Stimulated activated CD8-positive, alpha-beta memory T cell treated with anti-CD3 and anti-CD28 coated beads, Interleukin-15, amount 100 ng/mL, for 4 hours (primary cell): Measurements from ENCODE around the gene EGFLAM.

Experiments used
- DNase-seq, 2 donors: peaks; one replicate each; pipeline ENCODE4 v3.0.0-alpha.2; 2020; ENCODE audit warnings: low read depth in 2 of 2

The EGFLAM gene

DNA sequence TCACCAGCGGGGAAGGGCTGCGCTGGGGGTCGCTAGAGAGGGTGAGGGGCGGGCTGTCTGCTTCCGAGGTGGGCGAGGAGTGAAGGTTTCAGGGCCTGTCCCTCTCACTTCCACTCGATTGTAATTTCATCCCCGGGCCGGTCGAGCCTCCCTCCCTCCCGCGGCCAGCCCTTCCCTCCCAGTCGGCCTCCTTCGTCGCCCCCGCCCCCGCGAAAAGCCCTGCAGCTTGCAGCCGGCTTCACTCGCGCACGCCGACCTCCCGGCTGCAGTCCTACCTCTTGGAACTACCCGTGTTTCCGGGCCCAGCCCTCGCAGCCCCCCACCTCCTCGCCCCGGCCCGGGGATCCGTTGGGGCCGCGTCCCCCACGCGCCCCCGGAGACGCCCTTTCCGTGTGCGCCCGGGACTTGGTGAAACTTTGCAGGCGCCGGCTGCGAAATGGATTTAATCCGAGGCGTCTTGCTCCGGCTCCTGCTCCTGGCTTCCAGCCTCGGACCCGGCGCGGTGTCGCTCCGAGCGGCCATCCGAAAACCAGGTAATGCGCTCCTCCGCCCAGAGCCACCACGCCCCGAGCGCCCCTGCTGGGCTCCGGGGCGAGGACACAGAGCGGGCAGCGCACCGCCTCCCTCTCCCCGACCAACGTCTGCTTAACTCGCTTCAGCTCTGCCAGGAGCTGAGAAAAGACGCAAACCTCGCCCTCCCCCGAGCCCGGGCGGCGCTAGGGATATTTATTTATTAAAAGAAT is at the start of gene EGFLAM:
Gene EGFLAM (plus strand): TSS at position 241 of the 743 bp plus-strand sequence. CDS start 196 bp downstream, at position 437.
- no peak for DNase-seq

DNA sequence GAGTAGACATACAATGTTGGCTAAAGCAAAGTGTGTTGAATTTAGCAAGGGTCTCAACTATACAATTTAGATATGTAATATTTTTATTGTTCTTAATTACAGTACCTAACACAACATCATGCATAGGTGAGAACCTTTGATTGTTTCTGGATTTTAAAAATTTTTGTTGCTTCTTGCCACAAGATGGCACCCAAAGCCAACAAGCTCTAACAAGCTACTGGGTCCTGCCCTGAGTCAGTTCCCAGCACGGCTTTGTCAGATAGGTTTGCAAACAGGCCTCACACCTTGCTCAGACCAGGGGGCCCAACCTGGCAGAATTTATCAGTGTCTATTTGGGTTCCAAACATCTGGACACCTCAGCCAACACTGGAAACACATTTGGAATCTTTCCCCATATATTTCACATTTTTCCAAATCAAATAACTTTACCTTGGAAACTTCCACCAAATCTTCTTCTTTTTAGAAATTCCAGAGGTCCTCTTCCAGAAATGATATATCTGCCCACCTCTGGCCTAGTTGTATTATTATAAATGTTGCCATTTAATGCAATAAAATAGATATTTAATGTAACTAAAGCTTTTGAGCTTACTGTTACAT is 49.5 kb upstream of the EGFLAM start:
- no peak for DNase-seq

DNA sequence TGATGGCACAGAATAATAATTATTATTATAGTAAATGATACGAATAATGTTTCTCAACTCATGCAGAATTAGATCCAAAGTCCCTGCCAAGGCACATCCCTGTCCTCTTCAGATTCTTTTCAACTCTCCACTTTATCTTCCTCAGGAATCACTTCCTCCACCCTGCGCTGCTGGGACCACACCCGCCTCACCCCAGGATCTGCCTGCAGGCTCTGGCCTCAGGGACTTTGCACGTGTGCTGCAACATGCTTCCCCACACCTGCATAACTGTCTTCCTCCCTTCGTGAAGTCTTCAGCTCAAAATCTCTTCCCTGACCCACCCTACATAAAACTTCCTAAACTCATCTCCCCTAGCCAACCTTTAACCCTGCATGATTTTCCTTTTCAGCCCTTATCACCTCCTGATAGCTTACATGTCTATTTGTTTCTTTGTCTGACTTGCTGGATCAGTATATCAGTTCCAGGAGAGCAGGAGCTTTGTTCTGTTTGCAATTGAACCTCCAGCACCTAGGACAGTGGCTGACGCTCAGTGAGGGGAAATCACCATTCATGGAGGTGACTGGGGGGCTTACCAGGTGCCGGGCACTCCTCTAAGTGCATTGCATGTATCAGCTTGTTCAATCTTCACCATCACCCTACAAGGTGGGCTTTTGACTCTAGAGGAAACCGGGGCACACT is 47.5 kb upstream of the EGFLAM start:
- no peak for DNase-seq

DNA sequence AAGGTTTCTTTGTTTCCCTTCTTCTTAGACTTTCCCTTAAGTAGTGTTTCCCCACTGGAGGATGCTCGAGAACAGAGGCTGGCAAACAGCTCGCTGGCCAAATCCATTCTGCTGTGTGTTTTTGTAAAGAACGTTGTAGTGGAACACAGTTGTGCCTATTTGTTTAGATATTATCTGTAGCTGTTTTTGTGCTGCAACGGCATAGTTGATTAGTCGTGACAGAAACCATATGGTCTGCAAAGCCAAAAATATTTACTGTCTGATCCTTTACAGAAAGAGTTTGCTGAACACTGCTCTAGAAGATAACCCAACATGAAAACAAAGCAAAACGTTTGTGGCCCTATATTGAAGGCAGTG is 47.0 kb upstream of the EGFLAM start:
- DNase-seq, result no peak

DNA sequence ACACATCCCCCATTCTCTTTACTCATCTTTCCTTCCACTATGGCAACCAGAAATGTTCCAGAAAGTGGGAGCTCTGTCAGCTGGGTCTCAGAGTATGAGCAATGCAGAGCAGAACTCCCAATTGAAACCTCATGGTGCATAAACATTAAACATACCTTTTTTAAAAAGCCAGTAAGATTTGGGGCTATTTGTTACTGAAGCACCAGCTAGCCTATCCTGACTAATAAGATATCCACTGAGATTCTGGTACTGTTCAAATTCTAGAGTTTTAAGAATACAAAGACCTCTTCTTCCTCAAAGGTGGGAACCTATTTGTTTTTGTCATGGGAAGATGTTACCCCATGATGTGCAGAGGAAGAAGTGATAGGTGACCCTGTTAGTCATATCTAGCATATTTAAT is 46.1 kb upstream of the EGFLAM start:
- no peak for DNase-seq

- DNase-seq, result no peak
Measured at GRCh38 chr5:38226091-38226490, 32.3 kb upstream of the EGFLAM start.

GRCh38 chr5:38228914-38229313 is 29.4 kb upstream of the EGFLAM start:
- no peak for DNase-seq

GRCh38 chr5:38234737-38235136 is 23.6 kb upstream of the EGFLAM start:
- no peak for DNase-seq

GRCh38 chr5:38237681-38238080 is 20.7 kb upstream of the EGFLAM start:
- DNase-seq, result no peak

DNA sequence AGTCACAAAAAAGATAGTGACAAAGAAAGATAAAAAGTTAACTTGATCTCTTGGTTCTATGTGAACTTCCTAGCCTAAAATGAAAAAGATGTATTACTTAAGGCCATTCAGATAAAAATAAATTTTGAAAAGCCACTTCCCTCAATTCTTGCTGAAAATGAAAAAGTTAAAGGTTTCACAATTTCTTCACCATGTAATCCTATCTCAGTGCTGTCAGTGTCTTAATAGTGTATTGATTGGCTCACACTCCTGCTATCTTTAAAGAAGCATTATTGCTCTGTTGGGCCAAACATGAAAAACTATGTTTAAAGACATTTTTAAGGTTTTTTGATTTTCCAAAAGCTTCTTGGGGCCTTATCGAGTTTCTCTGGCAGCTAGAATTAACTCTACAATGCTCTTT is 18.1 kb upstream of the EGFLAM start:
- DNase-seq, result no peak

GRCh38 chr5:38241655-38242054 is 16.7 kb upstream of the EGFLAM start:
- no peak for DNase-seq

- DNase-seq, result no peak
Measured at GRCh38 chr5:38245307-38245706, 13.1 kb upstream of the EGFLAM start.

DNA sequence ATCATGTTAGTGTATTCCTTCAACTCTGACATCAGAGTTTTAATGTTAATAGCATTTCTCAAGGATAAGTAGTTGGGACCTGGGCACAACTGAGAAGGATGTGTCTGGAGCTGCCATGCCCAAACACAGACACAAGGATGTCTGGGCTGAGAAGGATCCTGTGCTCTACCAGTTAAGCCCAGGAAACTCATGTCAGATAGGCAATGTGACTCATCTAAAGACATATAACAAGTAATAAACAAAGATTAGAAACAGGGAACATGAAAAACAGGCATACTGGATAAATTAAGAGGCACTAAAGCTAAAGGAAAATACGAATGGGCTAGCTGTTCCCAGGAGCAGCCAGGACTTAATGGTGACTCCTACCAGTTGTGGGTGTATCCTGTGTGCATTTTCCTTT is 9.1 kb upstream of the EGFLAM start:
- DNase-seq, result no peak

DNA sequence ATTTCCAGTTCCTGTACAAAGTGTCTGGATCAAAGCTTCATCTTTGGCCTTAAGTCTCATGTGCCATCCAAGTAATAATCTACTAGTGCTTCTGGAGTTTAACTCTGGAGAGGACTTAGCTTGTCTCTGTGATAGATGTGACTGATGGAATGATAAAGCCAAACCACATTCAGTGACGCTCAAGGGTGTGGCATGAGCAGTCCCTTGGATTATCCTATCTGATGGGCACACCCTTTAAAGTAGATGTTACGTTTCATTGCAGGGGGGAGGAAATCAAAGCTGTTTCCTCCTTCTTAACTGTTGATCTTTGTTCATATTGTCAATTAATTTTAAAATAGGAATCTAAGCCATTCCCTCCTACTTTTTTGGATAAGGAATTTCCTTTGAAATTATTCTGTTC is 8.5 kb upstream of the EGFLAM start:
- no peak for DNase-seq

- DNase-seq, result no peak
Measured at GRCh38 chr5:38250763-38251448, 7.5 kb upstream of the EGFLAM start.

GRCh38 chr5:38253759-38254158 is 4.6 kb upstream of the EGFLAM start:
- DNase-seq, result no peak

- DNase-seq, result no peak
Measured at GRCh38 chr5:38257308-38258041, 884 bp upstream of the EGFLAM start.

DNA sequence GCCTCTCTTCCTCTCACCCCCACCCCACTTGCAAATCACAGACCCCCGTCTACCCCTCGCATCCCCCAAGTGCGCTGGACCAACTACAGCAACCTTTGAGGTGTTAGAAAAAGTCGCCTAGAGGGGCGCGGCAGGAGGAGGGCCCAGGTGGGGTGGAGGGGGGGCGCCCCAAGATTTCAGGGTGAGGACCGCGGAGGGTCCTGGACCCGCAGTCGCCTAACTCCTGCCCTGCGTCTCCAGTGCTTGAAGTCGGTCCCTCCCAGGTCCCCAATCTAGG is 379 bp upstream of the EGFLAM start:
- no peak for DNase-seq

DNA sequence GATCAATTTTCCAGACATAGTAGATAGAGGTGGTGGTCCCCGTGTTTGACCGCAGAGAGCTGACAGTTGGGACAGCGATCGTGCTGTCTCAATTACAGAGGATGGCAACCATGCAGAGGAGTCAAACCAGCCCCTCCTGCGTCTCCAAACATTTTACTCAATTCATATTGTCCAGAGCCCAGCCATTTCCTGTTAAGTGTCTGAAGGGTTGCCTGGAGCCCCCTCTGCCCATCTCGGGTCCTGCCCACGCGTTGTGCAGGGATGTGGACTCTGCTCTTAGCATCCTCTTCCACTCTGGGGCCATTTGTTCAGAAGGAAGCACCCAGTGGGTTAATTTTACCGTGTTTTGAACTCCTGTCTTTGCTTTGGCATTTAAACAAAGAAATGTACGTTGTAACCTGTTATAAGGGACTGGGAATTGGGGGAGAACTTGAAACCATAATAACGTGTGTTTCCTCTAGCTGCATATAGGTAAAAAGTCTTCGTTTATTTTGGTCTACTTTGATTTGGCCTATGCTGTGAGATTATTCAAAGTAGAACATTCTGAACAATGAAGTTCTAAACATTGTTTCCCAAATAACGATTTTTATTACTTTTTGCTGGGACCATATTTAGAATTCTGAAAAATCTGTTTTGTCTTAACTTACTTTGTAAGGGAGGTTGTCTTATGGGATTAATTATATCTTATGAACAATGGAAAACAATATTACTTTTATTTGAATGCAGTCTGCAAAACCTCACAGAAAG is 876 bp downstream of the EGFLAM start:
- DNase-seq, result no peak

DNA sequence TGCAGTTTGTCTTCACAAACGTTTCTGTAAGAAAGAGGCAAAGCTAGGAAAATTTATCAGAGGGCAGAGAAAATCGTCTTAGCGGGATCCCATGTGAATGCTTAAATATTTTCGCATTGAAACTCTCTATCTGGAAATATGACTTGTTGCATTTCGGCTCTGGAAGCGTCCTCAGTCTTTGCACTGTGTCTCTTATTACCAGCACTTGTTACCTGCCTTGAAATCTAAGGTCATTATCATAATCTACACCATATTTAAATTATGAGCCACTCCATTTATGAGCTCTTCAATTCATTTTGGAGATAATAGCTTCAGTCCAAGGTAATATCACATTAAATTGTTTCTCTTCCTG is 1.4 kb downstream of the EGFLAM start:
- DNase-seq, result no peak

- no peak for DNase-seq
Measured at GRCh38 chr5:38263983-38264382, 5.6 kb downstream of the EGFLAM start.
